ENCODE data around the gene RHOD. TPM values are rescaled to one million over a fixed set of nuclear protein-coding genes. Genes with fewer than 3 reads are reported as not detected.

RHOD gene
- polyA plus RNA-seq, 1 of the 3 experiments (the other 2 are of a cell fraction) = not detected

- ChIA-PET CTCF (interaction anchor here (0.7 to 4.6 kb wide), 7 partner anchors 11 to 201 kb away, joined by 5 to 15 read pairs (median 6); no protein-coding TSS in a partner anchor), POLR2A (interaction anchor here (1.6 kb wide), 1 partner anchor 479 kb away, joined by 3 read pairs; the partner anchor contains the start of gene RBM4)
- H3K4me3 ChIP-seq (ENCODE audit: low read depth in 2 of 2, low read length in 1 of 2) = no peak overlapping the region
- 93% methylated on average over 3 of the region's 3 CpGs for WGBS (ENCODE audit: low lambda C conversion rate)
- peaks cover 0 to 8% of the 10 kb centered on the region in 2 experiments; a peak in 3 of 4 replicates for H3K4me1 ChIP-seq (ENCODE audit: control insufficient read depth in 1 of 2, insufficient read depth in 2 of 2, low read depth in 1 of 2, low read length in 1 of 2)
- H3K4me2 ChIP-seq = no peak overlapping the region
- no peaks in the 10 kb centered on the region for H3K9me3 ChIP-seq
- peaks cover 20% of the 10 kb centered on the region for H4K20me1 ChIP-seq (ENCODE audit: insufficient read depth)
- H3K79me2 ChIP-seq (ENCODE audit: insufficient read depth) = peaks cover 22% of the 10 kb centered on the region
- H3F3A ChIP-seq (replicated peaks; ENCODE audit: insufficient read depth) = peaks cover 16% of the 10 kb centered on the region
- H3K9me2 ChIP-seq = no peaks in the 10 kb centered on the region
- H2AFZ ChIP-seq (ENCODE audit: low read depth) = no peak overlapping the region; the same call in 1 of the 2 replicates
- peak overlapping the region in 1 of 2 experiments; percentile 36; a peak in 2 of 4 replicates for H3K27ac ChIP-seq (ENCODE audit: low read depth in 2 of 2, low read length in 1 of 2)
- H3K9ac ChIP-seq = no peak overlapping the region
- TF ChIP-seq TCF12 (IDR thresholded peaks at IDR 0.05) = no peak
- no peak for TF ChIP-seq IRF3 (IDR thresholded peaks at IDR 0.05; ENCODE audit: low read depth, low read length)
- TF ChIP-seq USF1 (IDR thresholded peaks at IDR 0.05; ENCODE audit: borderline replicate concordance, low read depth) = no peak
- no peak for TF ChIP-seq YY1 (IDR thresholded peaks at IDR 0.05; ENCODE audit: low read depth)
- TF ChIP-seq NRF1 (IDR thresholded peaks at IDR 0.05; ENCODE audit: low read depth, low read length) = no peak
- TF ChIP-seq FOXJ3 (CRISPR knock-in tag; IDR thresholded peaks at IDR 0.05) = no peak
- no peak for TF ChIP-seq MXI1 (IDR thresholded peaks at IDR 0.05; ENCODE audit: low read depth, low read length)
- TF ChIP-seq NFIC (IDR thresholded peaks at IDR 0.05; ENCODE audit: borderline replicate concordance) = no peak
- no peak for TF ChIP-seq RFX5 (IDR thresholded peaks at IDR 0.05; ENCODE audit: low read length)
- no peak for TF ChIP-seq POLR2AphosphoS5 (IDR thresholded peaks at IDR 0.05; ENCODE audit: low read depth, low read length)
- no peak for TF ChIP-seq USF2 (IDR thresholded peaks at IDR 0.05; ENCODE audit: borderline replicate concordance, low read depth, low read length)
- no peak for TF ChIP-seq SIN3A (IDR thresholded peaks at IDR 0.05; ENCODE audit: borderline replicate concordance, low read depth, low read length)
- TF ChIP-seq GABPA (IDR thresholded peaks at IDR 0.05; ENCODE audit: low read depth) = no peak
- no peak for TF ChIP-seq MEF2A (IDR thresholded peaks at IDR 0.05; ENCODE audit: borderline replicate concordance, low read depth)
- TF ChIP-seq SMC3 (IDR thresholded peaks at IDR 0.05; ENCODE audit: low read depth, low read length) = no peak
- no peak for TF ChIP-seq RAD21 (IDR thresholded peaks at IDR 0.05; ENCODE audit: low read length)
- TF ChIP-seq FOXM1 (IDR thresholded peaks at IDR 0.05; ENCODE audit: low read depth) = no peak
- TF ChIP-seq CTCF (IDR thresholded peaks at IDR 0.05) = no peak
- no peak for TF ChIP-seq RCOR1 (IDR thresholded peaks at IDR 0.05; ENCODE audit: low read length)
- H3K36me3 ChIP-seq (replicated peaks in 1 of 2; ENCODE audit: control insufficient read depth in 1 of 2, insufficient read depth in 2 of 2, low read length in 1 of 2) = no peaks in the 10 kb centered on the region
- DNase-seq = no peak
- H3K27me3 ChIP-seq (ENCODE audit: insufficient read depth) = no peaks in the 10 kb centered on the region
Measured at GRCh38 chr11:67116758-67117105, 60.1 kb downstream of the RHOD start.

Measured in SK-N-SH (cell line).